MCF 10A (cell line): ENCODE data around the gene RTBDN. TPM values are rescaled to one million over a fixed set of nuclear protein-coding genes. Genes with fewer than 3 reads are reported as not detected.
"Not testable (repeated sequence)": the region's sequence is repeated elsewhere in the genome, so short reads cannot be mapped to it uniquely, and the experiment has no call there.

Experiments used
- BruUV-seq: library from RNA; stranded (reverse); fragments of 400-500 nt; replicated peaks from 2 replicates; lab custom pipeline; 2021; lab: Mats Ljungman, UMichigan
- CTCF ChIA-PET: fragments of 300-600 bp; sonication (Branson Sonifier 250); formaldehyde crosslinking; extraction: SDS; loops from one replicate; lab custom pipeline; 2021; ENCODE audit warnings: antibody characterized with exemption, inconsistent platforms; lab: Yijun Ruan, JAX
- POLR2A ChIA-PET: fragments of 300-600, 350-650 bp; sonication (Branson Sonifier 250); formaldehyde crosslinking; extraction: SDS; loops from one replicate; lab custom pipeline; 2020; ENCODE audit warnings: antibody characterized with exemption, inconsistent platforms; lab: Yijun Ruan, JAX
- DNase-seq: peaks from one replicate; pipeline ENCODE4 v3.0.0-alpha.2; 2018; ENCODE audit not compliant: unreplicated experiment
- H3K27ac Mint-ChIP-seq: one replicate; pipeline ENCODE4 v1.8.0; 2022; ENCODE audit warnings: mild to moderate bottlenecking, low read depth, mixed read lengths; ENCODE audit not compliant: unreplicated experiment
- H3K27me3 Mint-ChIP-seq: one replicate; pipeline ENCODE4 v1.8.0; 2022; ENCODE audit warnings: mixed read lengths; ENCODE audit not compliant: insufficient read depth, unreplicated experiment
- H3K36me3 Mint-ChIP-seq: one replicate; pipeline ENCODE4 v1.8.0; 2022; ENCODE audit warnings: mild to moderate bottlenecking, moderate library complexity, mixed read lengths; ENCODE audit not compliant: insufficient read depth, unreplicated experiment
- H3K4me1 Mint-ChIP-seq: one replicate; pipeline ENCODE4 v1.8.0; 2022; ENCODE audit warnings: mixed read lengths; ENCODE audit not compliant: insufficient read depth, unreplicated experiment
- H3K4me3 Mint-ChIP-seq: one replicate; pipeline ENCODE4 v1.8.0; 2022; ENCODE audit warnings: mild to moderate bottlenecking, moderate library complexity, mixed read lengths; ENCODE audit not compliant: unreplicated experiment
- H3K9me3 Mint-ChIP-seq: one replicate; pipeline ENCODE4 v1.8.0; 2022; ENCODE audit warnings: mixed read lengths; ENCODE audit not compliant: unreplicated experiment
- CTCF ChIP-seq: fragments of 200-600 bp; IDR thresholded peaks from one replicate; pipeline ENCODE4 v1.8.0; 2022; ENCODE audit warnings: antibody characterized with exemption, mild to moderate bottlenecking; ENCODE audit not compliant: unreplicated experiment
- intact Hi-C: fragments of 100-400 bp; cut with micrococcal nuclease; formaldehyde crosslinking; loops from 2 replicates; pipeline ENCODE4 v1.14.1; 2022
- total RNA-seq: library from RNA; stranded (reverse); gene quantifications from 2 replicates; pipeline ENCODE4 v1.2.3, GENCODE V29; 2022

RTBDN gene
- total RNA-seq, 1 experiment from 2014 or later: not detected

GRCh38 chr19:12800923-12801465 lies 33.4 kb downstream of the RTBDN start:
- ChIA-PET POLR2A (interaction anchor here (0.7 to 4.4 kb wide), 13 partner anchors 9 to 190 kb away, joined by 3 to 54 read pairs (median 4); partner anchors contain the start of genes GCDH, GET3, JUNB and TNPO2), CTCF (interaction anchor here (0.6 to 14.5 kb wide), 5 partner anchors 25 to 68 kb away, joined by 3 to 307 read pairs (median 46); partner anchors contain the start of gene HOOK2)
- TF ChIP-seq CTCF: no peak
- Mint-ChIP-seq H3K27ac (peak overlapping the region; percentile 79), H3K9me3 (no peaks in the 10 kb centered on the region), H3K36me3 (peaks cover 30% of the 10 kb centered on the region), H3K27me3 (no peaks in the 10 kb centered on the region), H3K4me1 (peaks cover 14% of the 10 kb centered on the region), H3K4me3 (peak overlapping the region; percentile 82)
- BruUV-seq: TSS peak; percentile 49
- no peak for DNase-seq
- intact Hi-C loops: loop anchor here (5.0 kb wide), 1 partner anchor 36 kb away; the partner anchor contains the start of gene MAST1

DNA sequence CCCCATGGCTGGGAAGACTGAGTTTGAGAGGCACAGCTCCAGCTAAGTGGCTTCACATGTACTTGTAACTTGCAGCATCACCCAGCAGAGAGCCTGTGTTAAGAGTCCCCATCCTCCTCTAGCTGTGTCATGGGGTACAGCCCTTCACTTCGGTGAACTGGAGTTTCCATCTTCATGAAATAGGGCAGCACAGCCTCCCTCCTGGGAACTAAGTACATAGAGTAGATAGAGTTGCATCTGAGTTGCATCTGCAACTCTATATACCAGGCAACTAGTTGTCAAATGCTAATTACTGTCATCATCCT lies 34.0 kb downstream of the RTBDN start:
- H3K36me3 Mint-ChIP-seq: peaks cover 34% of the 10 kb centered on the region
- no peaks in the 10 kb centered on the region for H3K27me3 Mint-ChIP-seq
- no peak for DNase-seq
- ChIA-PET CTCF (interaction anchor here (1.3 to 14.5 kb wide), 4 partner anchors 25 to 49 kb away, joined by 3 to 307 read pairs (median 162); partner anchors contain the start of gene HOOK2), POLR2A (interaction anchor here (0.7 to 4.4 kb wide), 10 partner anchors 8 to 131 kb away, joined by 3 to 54 read pairs (median 4); partner anchors contain the start of genes GCDH, GET3, JUNB and TNPO2)
- intact Hi-C loops: loop anchor here (5.0 kb wide), 1 partner anchor 37 kb away; the partner anchor contains the start of gene MAST1
- H3K9me3 Mint-ChIP-seq: no peaks in the 10 kb centered on the region
- BruUV-seq: no TSS peak
- peak overlapping the region; percentile 79 for H3K27ac Mint-ChIP-seq
- no peak for TF ChIP-seq CTCF
- H3K4me1 Mint-ChIP-seq: peaks cover 19% of the 10 kb centered on the region
- H3K4me3 Mint-ChIP-seq: peak overlapping the region; percentile 82

DNA sequence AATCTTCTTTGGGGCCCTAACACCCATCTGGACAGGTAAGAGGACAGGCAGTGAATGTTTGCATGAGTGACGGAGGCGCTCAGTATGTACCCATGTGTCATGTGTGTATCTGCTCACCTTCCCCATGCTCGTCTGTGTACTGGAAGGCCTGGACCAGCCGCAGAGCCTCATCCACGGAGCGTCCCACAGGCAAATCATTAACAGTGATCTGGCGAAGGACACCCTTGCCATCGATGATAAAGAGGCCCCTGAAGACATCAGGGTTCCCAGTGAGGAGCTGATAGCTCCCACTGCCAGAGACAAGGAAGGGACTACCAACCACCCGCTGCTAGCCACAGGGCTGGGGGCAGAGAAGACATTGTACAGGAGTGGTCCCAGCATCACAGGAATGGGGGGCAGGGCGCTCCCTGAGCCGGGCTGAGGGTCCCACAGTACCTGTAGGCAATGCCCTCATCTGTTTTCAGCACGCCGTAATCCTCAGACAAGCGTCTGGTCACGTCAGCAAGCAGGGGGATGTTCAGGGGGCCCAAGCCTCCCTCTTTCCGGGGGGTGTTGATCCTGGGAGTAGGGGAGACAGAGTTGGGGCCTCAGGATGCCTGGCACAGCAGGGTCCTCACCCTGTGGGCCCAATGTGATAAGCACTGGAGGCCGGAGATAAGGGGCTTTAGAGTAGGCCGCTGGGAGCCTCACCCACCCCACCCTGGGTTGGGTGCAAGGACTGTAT lies 34.5 kb downstream of the RTBDN start:
- H3K4me3 Mint-ChIP-seq: peak overlapping the region; percentile 82
- intact Hi-C loops: loop anchor here (5.0 kb wide), 1 partner anchor 37 kb away; the partner anchor contains the start of gene MAST1
- BruUV-seq: no TSS peak
- CTCF ChIA-PET: interaction anchor here (1.3 to 14.5 kb wide), 4 partner anchors 24 to 50 kb away, joined by 3 to 307 read pairs (median 162); partner anchors contain the start of gene HOOK2
- no peak for TF ChIP-seq CTCF
- H3K4me1 Mint-ChIP-seq: peaks cover 19% of the 10 kb centered on the region
- no peak overlapping the region for H3K27ac Mint-ChIP-seq
- DNase-seq: no peak
- POLR2A ChIA-PET: interaction anchor here (0.6 to 4.4 kb wide), 5 partner anchors 8 to 104 kb away, joined by 3 to 54 read pairs (median 7); partner anchors contain the start of genes FBXW9, JUNB and TNPO2
- H3K9me3 Mint-ChIP-seq: no peaks in the 10 kb centered on the region
- H3K27me3 Mint-ChIP-seq: no peaks in the 10 kb centered on the region
- peaks cover 39% of the 10 kb centered on the region for H3K36me3 Mint-ChIP-seq

DNA sequence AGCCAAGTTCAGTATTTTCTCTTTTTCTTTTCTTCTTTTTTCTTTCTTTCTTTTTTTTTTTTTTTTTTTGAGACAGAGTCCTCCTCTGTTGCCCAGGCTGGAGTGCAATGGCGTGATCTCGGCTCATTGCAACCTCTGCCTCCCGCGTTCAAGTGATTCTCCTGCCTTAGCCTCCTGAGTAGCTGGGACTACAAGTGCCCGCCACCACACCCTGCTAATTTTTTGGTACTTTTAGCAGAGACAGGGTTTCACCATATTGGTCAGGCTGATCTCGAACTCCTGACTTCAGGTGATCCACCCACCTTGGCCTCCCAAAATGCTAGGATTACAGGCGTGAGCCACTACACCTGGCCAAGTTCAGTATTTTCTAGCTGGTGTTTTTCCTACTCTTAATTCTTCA lies 36.8 kb downstream of the RTBDN start:
- H3K4me3 Mint-ChIP-seq, BruUV-seq, H3K27ac Mint-ChIP-seq, intact Hi-C loops, DNase-seq, H3K9me3 Mint-ChIP-seq, H3K27me3 Mint-ChIP-seq: not testable (repeated sequence)
- ChIA-PET POLR2A (interaction anchor here (0.7 to 8.4 kb wide), 4 partner anchors 21 to 60 kb away, joined by 3 to 410 read pairs (median 4); partner anchors contain the start of genes GET3 and HOOK2), CTCF (interaction anchor here (0.6 to 14.5 kb wide), 8 partner anchors 12 to 85 kb away, joined by 3 to 307 read pairs (median 5); partner anchors contain the start of genes HOOK2 and TRIR)
- Mint-ChIP-seq H3K4me1 (peaks cover 24% of the 10 kb centered on the region), H3K36me3 (peaks cover 62% of the 10 kb centered on the region)
